Measurements from ENCODE around the gene DYNC1I1. TPM values are rescaled to one million over a fixed set of nuclear protein-coding genes. Genes with fewer than 3 reads are reported as not detected.

The DYNC1I1 gene
- polyA plus RNA-seq, 1 donor from 2014 or later: not detected

- peaks cover 0 to 2% (median 0%) of the 10 kb centered on the region in 3 donors for H3K9me3 Mint-ChIP-seq
- peaks cover 12% of the 10 kb centered on the region for H3K36me3 Mint-ChIP-seq
- H3K27ac Mint-ChIP-seq: no peak overlapping the region
- no peaks in the 10 kb centered on the region for H3K27me3 Mint-ChIP-seq
- no peaks in the 10 kb centered on the region for H3K4me1 Mint-ChIP-seq
- no peak overlapping the region for H3K4me3 Mint-ChIP-seq
These were observed 355.4 kb downstream of the DYNC1I1 start for GRCh38 chr7:96127746-96128145.

GRCh38 chr7:96131525-96131924 is 359.2 kb downstream of the DYNC1I1 start:
- H3K4me1 Mint-ChIP-seq: no peaks in the 10 kb centered on the region
- H3K36me3 Mint-ChIP-seq: peaks cover 16% of the 10 kb centered on the region
- no peak overlapping the region for H3K27ac Mint-ChIP-seq
- peaks cover 0 to 2% (median 0%) of the 10 kb centered on the region in 3 donors for H3K9me3 Mint-ChIP-seq
- H3K27me3 Mint-ChIP-seq: no peaks in the 10 kb centered on the region
- H3K4me3 Mint-ChIP-seq: no peak overlapping the region

GRCh38 chr7:96135241-96135640 is 362.9 kb downstream of the DYNC1I1 start:
- Mint-ChIP-seq H3K27ac (no peak overlapping the region), H3K4me3 (no peak overlapping the region), H3K36me3 (peaks cover 14% of the 10 kb centered on the region), H3K27me3 (no peaks in the 10 kb centered on the region), H3K9me3 (no peaks in the 10 kb centered on the region), H3K4me1 (no peaks in the 10 kb centered on the region)

GRCh38 chr7:96136600-96137239 is 364.4 kb downstream of the DYNC1I1 start:
- H3K36me3 Mint-ChIP-seq: peaks cover 18% of the 10 kb centered on the region
- H3K4me3 Mint-ChIP-seq: no peak overlapping the region
- H3K4me1 Mint-ChIP-seq: no peaks in the 10 kb centered on the region
- H3K9me3 Mint-ChIP-seq: no peaks in the 10 kb centered on the region
- no peaks in the 10 kb centered on the region for H3K27me3 Mint-ChIP-seq
- H3K27ac Mint-ChIP-seq: no peak overlapping the region

GRCh38 chr7:96143495-96144259 is 371.3 kb downstream of the DYNC1I1 start:
- Mint-ChIP-seq H3K4me1 (no peaks in the 10 kb centered on the region), H3K27ac (no peak overlapping the region), H3K4me3 (no peak overlapping the region), H3K9me3 (no peaks in the 10 kb centered on the region), H3K36me3 (peaks cover 9% of the 10 kb centered on the region), H3K27me3 (no peaks in the 10 kb centered on the region)

- Mint-ChIP-seq H3K4me3 (no peak overlapping the region), H3K36me3 (peaks cover 13% of the 10 kb centered on the region), H3K9me3 (no peaks in the 10 kb centered on the region), H3K4me1 (no peaks in the 10 kb centered on the region), H3K27ac (no peak overlapping the region), H3K27me3 (no peaks in the 10 kb centered on the region)
These were observed 371.8 kb downstream of the DYNC1I1 start for GRCh38 chr7:96144260-96144526.

Other genes starting within 250 kb of the DYNC1I1 start
- gene PDK4, start 176.0 kb upstream of the DYNC1I1 start, polyA plus RNA-seq: not detected

Data from IgD-negative memory B cell (primary cell).